Sigmoid colon (tissue), 4 donors: ENCODE results near the gene HIGD2B.

Experiments used
- CTCF ChIP-seq, 4 experiments: fragments of 450-650 bp in 3 of 4; fragments of 200-600 bp in 1 of 4; IDR thresholded peaks; one replicate each; pipeline ENCODE4 v1.5.1; 2016 to 2019; ENCODE audit warnings: antibody characterized with exemption in 4 of 4, mild to moderate bottlenecking in 3 of 4, moderate library complexity in 2 of 4
- POLR2AphosphoS5 ChIP-seq, 4 donors: sonication (generic); formaldehyde crosslinking; IDR thresholded peaks; one replicate each; pipeline ENCODE4 v1.6.1; 2017; ENCODE audit warnings: antibody characterized with exemption in 4 of 4

- no peak for TF ChIP-seq CTCF (IDR thresholded peaks at IDR 0.05)
- TF ChIP-seq POLR2AphosphoS5 (IDR thresholded peaks at IDR 0.05), result no peak
Observed at GRCh38 chr15:72724028-72724427, 38.0 kb upstream of the HIGD2B start.
